Fibroblast of pulmonary artery (primary cell): ENCODE measurements around the gene WASF3.

ENCODE experiments used
- DNase-seq: peaks from one replicate; pipeline ENCODE4 v3.0.0-alpha.2; 2010; ENCODE audit warnings: low read depth
- H3K4me3 ChIP-seq: replicated peaks from 2 replicates; pipeline ENCODE4 v1.5.1; 2011; ENCODE audit warnings: low read depth, mild to moderate bottlenecking, control low read depth, low read length, moderate library complexity
- CTCF ChIP-seq: IDR thresholded peaks from 2 replicates; pipeline ENCODE4 v1.5.1; 2011; ENCODE audit warnings: mild to moderate bottlenecking, control low read depth, low read length, inconsistent platforms; ENCODE audit errors: missing control alignments

Gene WASF3

DNA sequence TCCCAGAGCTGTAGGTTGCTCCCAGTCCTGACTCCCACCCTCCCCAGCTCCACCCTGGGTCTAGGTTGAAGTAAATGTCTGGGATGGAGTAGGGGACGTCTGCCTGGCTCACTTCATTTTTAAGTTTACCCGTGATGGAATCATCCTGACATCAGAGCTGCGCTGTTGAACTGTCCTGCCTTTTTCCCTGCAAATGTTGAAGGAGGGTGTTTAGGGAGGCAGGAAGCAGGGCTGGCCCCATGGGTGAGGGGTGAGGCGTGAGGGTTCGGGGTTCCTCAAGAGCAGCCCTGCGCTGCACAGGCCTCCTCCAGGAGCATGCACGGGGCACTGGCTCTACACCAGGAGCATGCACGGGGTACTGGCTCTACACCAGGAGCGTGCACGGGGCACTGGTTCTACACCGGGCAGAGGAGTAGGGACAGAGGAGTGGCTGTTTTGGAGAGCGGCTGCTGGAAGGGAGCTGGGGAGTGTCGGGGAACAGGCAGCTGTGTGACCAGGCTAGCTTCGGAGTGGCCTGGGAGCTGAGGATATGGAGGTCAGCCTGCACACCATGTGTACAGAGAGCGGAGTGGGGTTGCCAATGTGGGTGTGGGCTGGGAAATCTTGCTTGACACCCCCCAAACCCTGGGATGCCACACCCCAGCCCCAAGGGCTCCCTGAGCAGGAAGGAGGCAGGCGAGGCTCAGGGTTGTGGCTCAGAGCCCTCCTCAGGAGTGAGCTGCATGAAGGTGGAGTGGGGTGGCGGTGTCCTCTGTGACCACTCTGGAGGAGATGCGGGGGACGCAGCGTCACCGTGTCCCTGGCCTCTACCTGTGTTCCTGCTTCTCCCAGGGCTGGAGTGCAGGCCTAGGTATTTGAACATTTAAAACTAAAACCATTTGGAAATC, 139.8 kb downstream of the WASF3 start:
- H3K4me3 ChIP-seq, result no peak overlapping the region
- no peak for TF ChIP-seq CTCF
- no peak for DNase-seq

GRCh38 chr13:26698392-26699196, 141.1 kb downstream of the WASF3 start:
- peak; percentile 90 for DNase-seq
- no peak overlapping the region for H3K4me3 ChIP-seq
- peak; percentile 92 for TF ChIP-seq CTCF

- no peak overlapping the region for H3K4me3 ChIP-seq
- no peak for TF ChIP-seq CTCF
- DNase-seq, result no peak
Measured at GRCh38 chr13:26699197-26699490, 141.7 kb downstream of the WASF3 start.

GRCh38 chr13:26705536-26705935, 148.1 kb downstream of the WASF3 start:
- no peak for TF ChIP-seq CTCF
- no peak overlapping the region for H3K4me3 ChIP-seq
- DNase-seq, result no peak

DNA sequence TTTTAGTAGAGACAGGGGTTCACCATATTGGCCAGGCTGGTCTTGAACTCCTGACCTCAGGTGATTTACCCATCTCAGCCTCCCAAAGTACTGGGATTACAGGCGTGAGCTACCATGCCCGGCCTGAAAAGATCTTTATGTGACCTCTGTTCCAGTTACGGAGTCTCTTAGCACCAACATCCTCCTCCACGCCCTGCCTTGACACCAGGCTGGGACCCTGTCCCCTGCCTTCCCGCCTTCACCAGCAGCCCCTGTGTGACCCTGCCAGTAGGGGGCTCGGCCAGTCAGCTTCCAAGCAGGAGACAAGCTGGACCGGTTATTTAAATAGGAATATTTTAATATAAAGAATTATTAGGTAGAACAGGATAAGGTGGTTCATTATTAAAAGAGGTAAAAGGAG, 148.9 kb downstream of the WASF3 start:
- no peak for DNase-seq
- no peak overlapping the region for H3K4me3 ChIP-seq
- TF ChIP-seq CTCF, result no peak

GRCh38 chr13:26707122-26708006, 149.9 kb downstream of the WASF3 start:
- peak; percentile 69 for DNase-seq
- H3K4me3 ChIP-seq, result no peak overlapping the region
- TF ChIP-seq CTCF, result peak; percentile 70
